Upper lobe of right lung (tissue), 1 donor: ENCODE results near the gene BHLHA15. TPM values are rescaled to one million over a fixed set of nuclear protein-coding genes. Genes with fewer than 3 reads are reported as not detected.

Experiments used
- ATAC-seq: fragments of 200-7000 bp; cut with Tn5 transposase; one replicate; pipeline ENCODE4 v1.9.1; 2020; ENCODE audit warnings: mild to moderate bottlenecking, moderate library complexity
- DNase-seq: peaks from one replicate; pipeline ENCODE4 v3.0.0-alpha.2; 2020
- H3K27ac ChIP-seq: fragments of 200-600 bp; one replicate; pipeline ENCODE4 v1.8.0; 2022
- H3K27me3 ChIP-seq: fragments of 200-600 bp; one replicate; pipeline ENCODE4 v1.8.0; 2022; ENCODE audit warnings: mild to moderate bottlenecking
- H3K36me3 ChIP-seq: fragments of 200-600 bp; one replicate; pipeline ENCODE4 v1.8.0; 2022
- H3K4me1 ChIP-seq: fragments of 200-600 bp; one replicate; pipeline ENCODE4 v1.8.0; 2022
- H3K4me3 ChIP-seq: fragments of 200-600 bp; one replicate; pipeline ENCODE4 v1.8.0; 2022; ENCODE audit warnings: mild to moderate bottlenecking
- H3K9me3 ChIP-seq: fragments of 200-600 bp; one replicate; pipeline ENCODE4 v1.8.0; 2022
- CTCF ChIP-seq: fragments of 200-600 bp; IDR thresholded peaks from one replicate; pipeline ENCODE4 v1.8.0; 2022; ENCODE audit warnings: antibody characterized with exemption
- intact Hi-C: fragments of 100-400 bp; cut with DNase I; formaldehyde crosslinking; loops from one replicate; pipeline ENCODE4 v1.11.0; 2022
- total RNA-seq: library from RNA; stranded (reverse); fragmentation: NEBNext Ultra II Directional; extraction: Animal tissue kit (Norgen Biotek cat#: 25700); gene quantifications from one replicate; pipeline ENCODE4 v1.2.1, GENCODE V29; 2021
- donor health status: DM: no; HTN: yes; CAD: no; lungs with severe emphysema.

The BHLHA15 gene
- total RNA-seq, 1 donor from 2014 or later = 0.81 TPM

DNA sequence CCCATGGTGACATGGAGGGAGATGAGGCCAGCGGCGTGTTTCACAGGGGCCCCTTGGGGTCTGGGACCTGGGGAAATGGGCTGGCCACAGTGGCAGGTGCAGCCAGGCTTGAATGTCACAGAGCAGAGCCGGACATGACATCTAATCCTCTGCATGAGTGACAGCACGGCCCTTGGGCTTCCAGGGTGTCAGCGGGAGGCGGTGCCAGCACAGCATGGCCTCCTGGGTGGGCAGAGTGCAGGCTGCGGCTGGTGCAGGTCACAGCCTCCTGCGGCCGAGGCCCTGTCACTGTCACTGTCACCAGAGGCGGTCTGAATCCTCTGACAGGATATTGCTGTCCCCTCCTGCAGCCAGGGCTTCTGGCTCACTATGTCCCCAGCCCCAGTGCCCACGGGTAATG, 18.2 kb downstream of the BHLHA15 start:
- no peaks in the 10 kb centered on the region for H3K9me3 ChIP-seq
- TF ChIP-seq CTCF = no peak
- intact Hi-C loops = no loop called here
- H3K27me3 ChIP-seq = no peaks in the 10 kb centered on the region
- no peak for DNase-seq
- H3K4me3 ChIP-seq = no peak overlapping the region
- ATAC-seq = no peak
- peaks cover 59% of the 10 kb centered on the region for H3K36me3 ChIP-seq
- H3K27ac ChIP-seq = no peak overlapping the region
- H3K4me1 ChIP-seq = no peaks in the 10 kb centered on the region

- peaks cover 58% of the 10 kb centered on the region for H3K36me3 ChIP-seq
- DNase-seq = no peak
- H3K4me3 ChIP-seq = no peak overlapping the region
- TF ChIP-seq CTCF = no peak
- H3K4me1 ChIP-seq = no peaks in the 10 kb centered on the region
- H3K9me3 ChIP-seq = no peaks in the 10 kb centered on the region
- H3K27ac ChIP-seq = no peak overlapping the region
- no peaks in the 10 kb centered on the region for H3K27me3 ChIP-seq
- intact Hi-C loops = no loop called here
- no peak for ATAC-seq
Observed at GRCh38 chr7:98229991-98230745, 18.9 kb downstream of the BHLHA15 start.

DNA sequence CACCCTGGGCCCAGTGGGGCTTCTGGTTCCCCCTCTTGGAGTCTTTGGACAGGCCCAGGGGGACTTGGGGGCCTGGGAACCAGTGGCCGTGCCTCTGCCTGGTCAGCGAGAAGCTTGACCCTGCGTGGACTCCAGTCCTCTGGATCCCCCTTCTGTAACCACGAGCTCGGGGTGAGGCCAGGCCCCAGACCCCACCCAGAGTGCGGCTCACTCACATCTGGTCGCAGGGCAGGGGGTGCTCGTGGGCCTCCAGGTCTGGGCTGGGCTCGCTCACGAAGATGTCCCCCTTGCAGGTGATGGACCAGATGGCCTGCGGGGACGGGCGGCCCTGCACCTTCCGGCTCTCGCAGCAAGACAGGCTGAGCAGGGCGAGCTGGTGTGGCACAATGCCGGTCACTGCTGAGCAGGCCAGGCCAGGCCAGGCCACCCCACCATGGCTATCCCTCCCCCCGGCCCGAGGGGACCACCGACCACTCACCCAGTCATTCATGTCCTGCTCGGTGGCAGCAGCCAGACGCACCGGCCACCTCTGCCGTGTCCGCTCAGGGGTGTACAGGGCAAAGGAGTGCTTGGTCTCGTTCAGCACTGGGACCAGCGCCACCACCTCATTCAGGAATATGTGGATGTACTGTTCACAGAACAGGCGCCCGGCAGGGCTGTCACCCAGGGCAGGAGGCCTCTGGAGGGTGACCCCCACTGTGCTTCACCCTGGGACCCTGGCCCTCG, 19.7 kb downstream of the BHLHA15 start:
- ATAC-seq (no peak), DNase-seq (no peak)
- TF ChIP-seq CTCF = no peak
- H3K9me3 ChIP-seq = no peaks in the 10 kb centered on the region
- H3K4me1 ChIP-seq = no peaks in the 10 kb centered on the region
- peaks cover 52% of the 10 kb centered on the region for H3K36me3 ChIP-seq
- no peaks in the 10 kb centered on the region for H3K27me3 ChIP-seq
- intact Hi-C loops = no loop called here
- no peak overlapping the region for H3K27ac ChIP-seq
- H3K4me3 ChIP-seq = no peak overlapping the region

GRCh38 chr7:98231493-98232262, 20.4 kb downstream of the BHLHA15 start:
- peaks cover 44% of the 10 kb centered on the region for H3K36me3 ChIP-seq
- H3K4me1 ChIP-seq = no peaks in the 10 kb centered on the region
- TF ChIP-seq CTCF = no peak
- H3K4me3 ChIP-seq = no peak overlapping the region
- intact Hi-C loops = no loop called here
- H3K9me3 ChIP-seq = no peaks in the 10 kb centered on the region
- no peak overlapping the region for H3K27ac ChIP-seq
- no peaks in the 10 kb centered on the region for H3K27me3 ChIP-seq
- no peak for ATAC-seq
- no peak for DNase-seq

DNA sequence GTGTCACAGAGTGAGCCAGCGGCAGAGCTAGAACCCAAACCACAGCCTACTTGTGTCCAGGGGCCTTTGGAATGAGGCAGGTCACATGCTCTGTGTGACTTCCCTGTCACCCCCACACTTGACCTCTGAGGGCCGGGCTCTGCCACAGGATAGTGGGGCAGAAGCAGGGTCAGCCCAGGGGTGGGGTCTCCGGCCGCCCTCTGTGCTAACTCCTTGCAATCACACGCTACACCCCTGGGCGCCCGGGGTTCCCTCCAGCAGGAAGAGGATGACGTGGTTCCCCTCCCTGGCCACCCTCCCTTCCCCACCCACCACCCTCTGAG, 21.0 kb downstream of the BHLHA15 start:
- DNase-seq (no peak), ATAC-seq (no peak)
- intact Hi-C loops = no loop called here
- Histone ChIP-seq H3K4me1 (no peaks in the 10 kb centered on the region), H3K4me3 (no peak overlapping the region), H3K27me3 (no peaks in the 10 kb centered on the region), H3K27ac (no peak overlapping the region), H3K36me3 (peaks cover 44% of the 10 kb centered on the region), H3K9me3 (no peaks in the 10 kb centered on the region)
- TF ChIP-seq CTCF = no peak
